ENCODE results near the gene TALDO1. TPM values are rescaled to one million over a fixed set of nuclear protein-coding genes. Genes with fewer than 3 reads are reported as not detected.

TALDO1 gene
- total and polyA plus RNA-seq, 10 of the 15 experiments (the other 5 are each of a cell fraction or from before 2014, with no cell fraction given): 121 to 302 (median 182) TPM

DNA sequence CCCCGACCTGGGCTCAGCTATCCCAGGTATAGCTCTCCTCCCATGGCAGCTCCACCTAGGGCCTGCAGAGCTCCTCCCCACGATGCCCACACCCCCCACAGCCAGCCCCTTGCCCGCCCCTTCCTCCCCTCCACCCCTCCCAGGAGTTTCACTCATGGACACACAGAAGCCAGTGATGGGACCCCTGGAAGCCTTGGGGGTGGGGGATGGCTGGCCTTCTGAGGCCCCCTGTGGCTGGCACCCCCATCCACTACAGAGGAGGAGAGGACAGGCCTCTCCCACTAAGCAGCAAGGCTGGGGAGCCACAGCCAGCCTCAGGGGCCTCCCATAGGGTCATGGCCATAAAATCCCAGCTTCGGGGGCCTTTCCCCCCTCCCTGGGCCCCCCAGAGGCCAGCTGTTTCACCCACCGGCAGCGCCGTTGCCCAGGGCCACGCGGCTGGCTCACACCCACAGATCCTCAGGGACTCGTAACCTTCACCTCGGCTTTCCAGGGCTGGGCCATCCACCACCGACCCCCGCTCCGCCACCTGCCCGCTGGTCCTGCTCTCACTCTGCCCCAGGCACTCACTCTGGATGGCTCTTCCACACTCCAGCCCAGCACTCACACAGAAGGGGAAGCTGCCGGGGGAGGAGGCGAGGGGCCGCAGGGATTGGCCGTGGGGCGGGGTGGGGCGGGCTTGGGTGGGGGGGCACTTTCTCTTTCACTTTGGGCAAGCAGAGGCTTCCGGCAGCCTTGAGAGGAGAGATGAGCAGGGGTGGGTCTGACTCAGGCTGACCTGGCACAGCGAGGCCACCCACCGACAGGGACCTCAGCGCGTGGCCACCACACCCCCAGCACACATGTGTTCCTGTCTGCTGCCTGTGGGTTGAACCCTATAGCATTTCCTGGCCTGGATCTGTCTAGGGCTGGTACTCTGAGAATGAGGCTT lies 48.6 kb downstream of the TALDO1 start:
- Histone ChIP-seq H3K4me3 (peak overlapping the region; percentile 97), H3K4me2 (ENCODE audit: control insufficient read depth, insufficient read depth) (peak overlapping the region; percentile 100), H3K9me3 (replicated peaks; ENCODE audit: control insufficient read depth, insufficient read depth, low read length) (no peaks in the 10 kb centered on the region), H3K36me3 (ENCODE audit: control insufficient read depth in 2 of 2, insufficient read depth in 2 of 2, low read length in 1 of 2) (peaks cover 0 to 10% of the 10 kb centered on the region in 2 experiments; a peak in 2 of 4 replicates), H4K20me1 (ENCODE audit: control insufficient read depth, insufficient read depth) (no peaks in the 10 kb centered on the region), H2AFZ (ENCODE audit: control insufficient read depth, low read depth, low read length) (peak overlapping the region; percentile 59), H3K4me1 (ENCODE audit: control insufficient read depth, insufficient read depth, low read length) (peaks cover 15% of the 10 kb centered on the region), H3K79me2 (ENCODE audit: control insufficient read depth, insufficient read depth, low read length) (peaks cover 30% of the 10 kb centered on the region), H3K27ac (ENCODE audit: control insufficient read depth, insufficient read depth) (peak overlapping the region; percentile 67), H3K9ac (ENCODE audit: control insufficient read depth, insufficient read depth, low read length) (peak overlapping the region; percentile 80), H3K27me3 (replicated peaks in 1 of 2; ENCODE audit: control insufficient read depth in 2 of 2, insufficient read depth in 2 of 2, low read length in 1 of 2) (no peaks in the 10 kb centered on the region)
- FAIRE-seq (no peak), DNase-seq (ENCODE audit: low read depth, low spot score) (no peak), ATAC-seq (peak; percentile 73)
- 1% methylated on average over 24 of the region's 26 CpGs for WGBS (ENCODE audit: insufficient coverage, insufficient replicate concordance, low lambda C conversion rate, missing lambda C conversion rate)
- intact Hi-C loops (cut with micrococcal nuclease; ENCODE audit: unreplicated experiment): loop anchor here (5.0 kb wide), 1 partner anchor 49 kb away; the partner anchor contains the start of gene TALDO1
- in situ Hi-C loops (cut with MboI): no loop called here
- SMC1A ChIA-PET (ENCODE audit: uncharacterized antibody, unreplicated experiment): no interaction called here
- RAD21 ChIA-PET (ENCODE audit: unreplicated experiment): interaction anchor here (0.6 to 2.8 kb wide), 9 partner anchors 10 to 260 kb away, joined by 3 to 14 read pairs (median 4); partner anchors contain the start of genes GATD1, HRAS and TMEM80
- CTCF ChIA-PET: interaction anchor here (0.6 to 1.6 kb wide), 7 partner anchors 48 to 242 kb away, joined by 3 to 5 read pairs (median 3); partner anchors contain the start of gene TMEM80
- POLR2A ChIA-PET: interaction anchor here (0.5 to 1.7 kb wide), 11 partner anchors 10 to 144 kb away, joined by 3 to 10 read pairs (median 4); partner anchors contain the start of genes PNPLA2 and RPLP2
- no TSS peak for BruUV-seq (replicated peaks)
- TF ChIP-seq ZNF622 (IDR thresholded peaks at IDR 0.05) (no peak), TCF12 (IDR thresholded peaks at IDR 0.05; ENCODE audit: low read depth, low read length) (0 out of 2 replicates have a peak, but pooled peaks have one; percentile 8), NFXL1 (IDR thresholded peaks at IDR 0.05; ENCODE audit: borderline replicate concordance) (no peak), POLR2A (IDR thresholded peaks at IDR 0.05; ENCODE audit: low read depth, low read length) (peak; percentile 77), IKZF1 (conservative IDR thresholded peaks at IDR 0.05) (peak; percentile 52), EGR1 (IDR thresholded peaks at IDR 0.05; ENCODE audit: borderline replicate concordance in 1 of 2, low read depth in 2 of 2, low read length in 2 of 2) (0 out of 3 replicates have a peak, but pooled peaks of 1 of the 2 experiments have one; percentile 4), DPF2 (IDR thresholded peaks at IDR 0.05) (0 out of 2 replicates have a peak, but pooled peaks have one; percentile 38), SREBF1 (IDR thresholded peaks at IDR 0.05; ENCODE audit: low read length) (no peak), RELA (IDR thresholded peaks at IDR 0.05; ENCODE audit: borderline replicate concordance, partially characterized antibody) (peak; percentile 11), RUNX3 (IDR thresholded peaks at IDR 0.05; ENCODE audit: low read length) (no peak; the same call in 1 of the 2 replicates), NR2F1 (conservative IDR thresholded peaks at IDR 0.05) (peak; percentile 66), PAX8 (IDR thresholded peaks at IDR 0.05) (no peak), HDAC2 (IDR thresholded peaks at IDR 0.05) (no peak), TCF3 (IDR thresholded peaks at IDR 0.05; ENCODE audit: borderline replicate concordance, insufficient read depth, low read depth, low read length) (0 out of 2 replicates have a peak, but pooled peaks have one; percentile 22), EP300 (IDR thresholded peaks at IDR 0.05; ENCODE audit: borderline replicate concordance in 1 of 2, control insufficient read depth in 1 of 2, low read depth in 2 of 2, low read length in 2 of 2) (no peak), RB1 (IDR thresholded peaks at IDR 0.05; ENCODE audit: borderline replicate concordance) (no peak), RFX5 (IDR thresholded peaks at IDR 0.05; ENCODE audit: low read depth, low read length) (no peak), CREM (IDR thresholded peaks at IDR 0.05; ENCODE audit: low read depth) (no peak), IKZF2 (IDR thresholded peaks at IDR 0.05) (peak; percentile 25 to 40; a peak in 1 of 4 replicates), CHD4 (IDR thresholded peaks at IDR 0.05) (no peak), POLR2AphosphoS5 (IDR thresholded peaks at IDR 0.05; ENCODE audit: low read length) (peak; percentile 53; the same call in 1 of the 2 replicates)
- TF ChIP-seq, protein P1, sequence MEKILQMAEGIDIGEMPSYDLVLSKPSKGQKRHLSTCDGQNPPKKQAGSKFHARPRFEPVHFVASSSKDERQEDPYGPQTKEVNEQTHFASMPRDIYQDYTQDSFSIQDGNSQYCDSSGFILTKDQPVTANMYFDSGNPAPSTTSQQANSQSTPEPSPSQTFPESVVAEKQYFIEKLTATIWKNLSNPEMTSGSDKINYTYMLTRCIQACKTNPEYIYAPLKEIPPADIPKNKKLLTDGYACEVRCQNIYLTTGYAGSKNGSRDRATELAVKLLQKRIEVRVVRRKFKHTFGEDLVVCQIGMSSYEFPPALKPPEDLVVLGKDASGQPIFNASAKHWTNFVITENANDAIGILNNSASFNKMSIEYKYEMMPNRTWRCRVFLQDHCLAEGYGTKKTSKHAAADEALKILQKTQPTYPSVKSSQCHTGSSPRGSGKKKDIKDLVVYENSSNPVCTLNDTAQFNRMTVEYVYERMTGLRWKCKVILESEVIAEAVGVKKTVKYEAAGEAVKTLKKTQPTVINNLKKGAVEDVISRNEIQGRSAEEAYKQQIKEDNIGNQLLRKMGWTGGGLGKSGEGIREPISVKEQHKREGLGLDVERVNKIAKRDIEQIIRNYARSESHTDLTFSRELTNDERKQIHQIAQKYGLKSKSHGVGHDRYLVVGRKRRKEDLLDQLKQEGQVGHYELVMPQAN (conservative IDR thresholded peaks at IDR 0.05): peak; percentile 13; the same call in 1 of the 2 replicates

All from GM12878 (cell line).